Activated CD4-positive, alpha-beta memory T cell treated with anti-CD3 and anti-CD28 coated beads, Interleukin-2, amount 10 ng/mL, durations not matched to agents 7 days and 5 days (primary cell): Measurements from ENCODE around the gene GXYLT2. TPM values are rescaled to one million over a fixed set of nuclear protein-coding genes. Genes with fewer than 3 reads are reported as not detected.

Source experiments
- CTCF ChIA-PET: fragments of 350-600 bp; sonication (Branson Sonifier 250); formaldehyde crosslinking; loops from one replicate; lab custom pipeline; 2021; ENCODE audit warnings: antibody characterized with exemption, inconsistent platforms; lab: Charles Lee
- POLR2A ChIA-PET: fragments of 350-600 bp; sonication (Branson Sonifier 250); formaldehyde crosslinking; loops from one replicate; lab custom pipeline; 2021; ENCODE audit warnings: antibody characterized with exemption; lab: Charles Lee
- DNase-seq: peaks from one replicate; pipeline ENCODE4 v3.0.0-alpha.2; 2020
- H3K27ac Mint-ChIP-seq: one replicate; pipeline ENCODE4 v1.8.0; 2021; ENCODE audit warnings: mild to moderate bottlenecking, mixed read lengths
- H3K27me3 Mint-ChIP-seq: one replicate; pipeline ENCODE4 v1.8.0; 2021; ENCODE audit warnings: mixed read lengths
- H3K36me3 Mint-ChIP-seq: one replicate; pipeline ENCODE4 v1.8.0; 2021; ENCODE audit warnings: low read depth, mixed read lengths
- H3K4me1 Mint-ChIP-seq: one replicate; pipeline ENCODE4 v1.8.0; 2021; ENCODE audit warnings: mixed read lengths
- H3K4me3 Mint-ChIP-seq: one replicate; pipeline ENCODE4 v1.8.0; 2021; ENCODE audit warnings: mild to moderate bottlenecking, mixed read lengths
- H3K9me3 Mint-ChIP-seq: one replicate; pipeline ENCODE4 v1.8.0; 2021; ENCODE audit warnings: mixed read lengths
- total RNA-seq, 2 experiments: library from RNA; stranded (reverse); gene quantifications; one replicate each; pipeline ENCODE4 v1.2.3, GENCODE V29; 2021

Gene GXYLT2
- total RNA-seq, 2 experiments from 2014 or later, result not detected

DNA sequence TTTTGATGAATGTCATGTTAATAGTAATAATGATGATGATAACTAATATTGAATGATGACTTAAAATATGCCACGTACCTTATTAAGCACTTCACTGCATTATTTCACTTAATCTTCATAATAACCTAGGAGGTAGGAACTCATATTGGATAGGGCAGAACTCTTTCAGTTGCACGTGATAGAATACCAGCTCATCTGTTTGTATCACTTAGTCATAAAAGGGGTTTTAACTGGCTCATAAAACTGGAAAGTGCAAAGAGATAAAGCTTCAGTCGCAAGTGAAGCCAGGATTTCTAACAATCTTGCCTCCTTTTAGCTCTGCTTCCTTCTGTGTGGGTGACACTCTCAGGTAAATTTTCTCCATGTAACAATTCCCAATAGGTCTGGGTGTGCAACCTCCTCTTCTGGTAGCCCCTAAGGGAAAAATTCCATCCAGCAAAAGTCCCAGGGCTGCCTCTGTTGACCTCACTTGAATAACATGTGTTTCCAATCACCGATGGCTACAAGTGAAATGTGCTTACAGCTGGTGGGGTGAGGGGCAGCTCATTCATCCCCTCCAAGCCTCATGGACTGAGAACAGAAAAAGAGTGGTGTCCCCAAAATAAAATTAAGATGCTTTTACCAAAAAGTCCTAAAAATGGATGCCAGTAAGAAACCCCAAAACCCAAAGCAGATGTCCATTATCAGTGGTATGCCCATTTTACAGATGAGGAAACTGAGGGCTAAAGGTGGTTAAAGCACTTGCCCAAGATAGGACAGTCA is 9.3 kb downstream of the GXYLT2 start:
- POLR2A ChIA-PET, result no interaction called here
- Mint-ChIP-seq H3K36me3 (no peaks in the 10 kb centered on the region), H3K27ac (no peak overlapping the region), H3K9me3 (no peaks in the 10 kb centered on the region), H3K4me3 (no peak overlapping the region), H3K27me3 (peaks cover 22% of the 10 kb centered on the region), H3K4me1 (no peaks in the 10 kb centered on the region)
- DNase-seq, result no peak
- CTCF ChIA-PET, result no interaction called here

DNA sequence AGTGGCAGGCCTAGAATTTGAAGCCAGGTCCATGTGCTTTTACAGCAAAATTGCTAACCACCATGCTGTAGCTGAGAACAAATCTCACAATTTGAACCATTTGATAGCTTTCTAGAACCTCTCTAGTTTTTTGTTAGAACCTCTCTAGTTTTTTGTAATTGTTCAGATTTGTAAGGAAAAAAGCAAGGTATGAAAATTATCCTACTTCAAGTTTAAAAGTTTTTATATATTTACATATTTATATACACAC is 9.8 kb downstream of the GXYLT2 start:
- peaks cover 17% of the 10 kb centered on the region for H3K27me3 Mint-ChIP-seq
- CTCF ChIA-PET, result no interaction called here
- H3K36me3 Mint-ChIP-seq, result no peaks in the 10 kb centered on the region
- H3K4me1 Mint-ChIP-seq, result no peaks in the 10 kb centered on the region
- no peaks in the 10 kb centered on the region for H3K9me3 Mint-ChIP-seq
- POLR2A ChIA-PET, result no interaction called here
- no peak for DNase-seq
- H3K4me3 Mint-ChIP-seq, result no peak overlapping the region
- H3K27ac Mint-ChIP-seq, result no peak overlapping the region

DNA sequence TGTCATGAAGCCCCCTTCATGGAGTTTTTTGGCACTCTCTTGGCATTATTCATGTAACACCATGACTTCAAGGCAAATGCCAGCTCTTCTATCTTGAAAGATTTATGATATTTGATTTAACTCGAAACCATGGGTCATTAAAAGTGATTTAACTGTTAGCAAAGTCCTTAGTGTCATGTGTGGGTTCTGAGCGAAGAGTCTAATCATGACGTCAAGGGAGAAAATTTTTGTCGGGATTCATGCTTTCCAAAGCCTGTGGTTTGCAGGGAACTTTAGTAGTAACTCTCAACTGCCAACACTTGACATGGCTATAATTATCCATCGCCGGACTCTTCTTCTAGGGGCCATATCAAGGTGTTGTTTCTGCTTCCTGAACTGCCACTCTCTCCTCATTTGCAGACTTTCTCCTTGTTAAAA is 11.5 kb downstream of the GXYLT2 start:
- Mint-ChIP-seq H3K27me3 (peaks cover 17% of the 10 kb centered on the region), H3K4me1 (no peaks in the 10 kb centered on the region), H3K36me3 (no peaks in the 10 kb centered on the region), H3K4me3 (no peak overlapping the region), H3K27ac (no peak overlapping the region), H3K9me3 (no peaks in the 10 kb centered on the region)
- no peak for DNase-seq
- ChIA-PET POLR2A (interaction anchor here (0.8 kb wide), 1 partner anchor 12 kb away, joined by 3 read pairs; no protein-coding TSS in a partner anchor), CTCF (no interaction called here)

DNA sequence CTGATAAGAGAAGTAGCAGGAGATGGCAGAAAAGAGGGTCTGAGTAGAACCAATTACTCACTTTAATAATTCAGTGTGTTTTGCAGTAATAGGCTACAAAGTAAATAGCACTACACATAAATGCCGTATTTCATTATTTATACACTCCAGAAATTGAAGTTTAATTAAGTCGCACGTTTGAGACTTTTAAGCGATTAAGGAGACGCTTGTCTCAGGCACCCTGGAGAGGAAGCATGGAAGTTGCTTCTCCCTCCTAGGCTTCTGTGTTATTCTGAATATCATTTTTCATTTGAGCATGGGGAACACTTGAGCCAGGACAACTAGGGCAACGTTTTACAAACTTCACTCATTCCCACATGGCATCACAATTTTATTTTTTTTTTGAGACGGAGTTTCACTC is 12.2 kb downstream of the GXYLT2 start:
- H3K27ac Mint-ChIP-seq, result no peak overlapping the region
- no peaks in the 10 kb centered on the region for H3K9me3 Mint-ChIP-seq
- no peaks in the 10 kb centered on the region for H3K4me1 Mint-ChIP-seq
- no peak overlapping the region for H3K4me3 Mint-ChIP-seq
- no peak for DNase-seq
- peaks cover 17% of the 10 kb centered on the region for H3K27me3 Mint-ChIP-seq
- H3K36me3 Mint-ChIP-seq, result no peaks in the 10 kb centered on the region
- CTCF ChIA-PET, result no interaction called here
- POLR2A ChIA-PET, result no interaction called here

DNA sequence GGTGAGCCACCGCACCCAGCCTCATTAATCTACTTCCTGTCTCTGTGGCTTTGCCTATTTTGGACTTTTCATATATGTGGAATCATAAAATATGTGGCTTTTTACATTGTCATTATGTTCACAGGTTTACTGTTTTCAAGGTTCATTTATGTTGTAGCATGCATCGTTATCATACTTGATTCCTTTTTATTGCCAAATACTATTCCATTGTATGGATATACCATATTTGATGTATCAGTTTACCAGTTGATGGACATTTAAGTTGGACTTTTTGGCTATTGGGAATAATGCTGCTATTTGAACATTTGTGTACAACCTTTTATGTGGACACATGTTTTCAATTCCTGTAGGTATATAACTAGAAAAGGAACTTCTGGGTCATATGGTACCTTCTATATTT is 14.0 kb downstream of the GXYLT2 start:
- no peaks in the 10 kb centered on the region for H3K9me3 Mint-ChIP-seq
- H3K4me1 Mint-ChIP-seq, result no peaks in the 10 kb centered on the region
- no peak for DNase-seq
- no peaks in the 10 kb centered on the region for H3K36me3 Mint-ChIP-seq
- ChIA-PET CTCF (no interaction called here), POLR2A (no interaction called here)
- no peak overlapping the region for H3K4me3 Mint-ChIP-seq
- no peak overlapping the region for H3K27ac Mint-ChIP-seq
- H3K27me3 Mint-ChIP-seq, result peaks cover 16% of the 10 kb centered on the region

DNA sequence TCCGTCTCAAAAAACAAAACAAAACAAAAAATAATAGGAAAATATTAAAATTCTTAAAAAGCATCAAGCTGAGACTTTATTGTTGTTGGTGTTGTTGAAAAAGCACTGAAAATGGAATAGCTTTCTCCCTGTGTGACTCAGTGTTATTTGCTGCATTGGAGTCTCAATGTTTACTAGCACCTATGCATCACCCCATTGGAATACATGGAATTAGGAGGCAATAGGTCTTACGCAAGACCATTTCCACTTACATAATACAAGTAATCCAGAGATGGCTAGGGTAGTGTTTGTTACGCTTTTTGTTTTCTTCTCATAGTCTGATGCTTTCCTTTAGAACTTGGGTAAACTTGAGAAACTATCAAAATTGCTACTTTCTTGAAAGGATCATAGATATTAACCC is 15.2 kb downstream of the GXYLT2 start:
- Mint-ChIP-seq H3K27ac (no peak overlapping the region), H3K4me1 (no peaks in the 10 kb centered on the region), H3K4me3 (no peak overlapping the region), H3K36me3 (no peaks in the 10 kb centered on the region), H3K9me3 (no peaks in the 10 kb centered on the region), H3K27me3 (peaks cover 18% of the 10 kb centered on the region)
- ChIA-PET CTCF (no interaction called here), POLR2A (no interaction called here)
- DNase-seq, result no peak

DNA sequence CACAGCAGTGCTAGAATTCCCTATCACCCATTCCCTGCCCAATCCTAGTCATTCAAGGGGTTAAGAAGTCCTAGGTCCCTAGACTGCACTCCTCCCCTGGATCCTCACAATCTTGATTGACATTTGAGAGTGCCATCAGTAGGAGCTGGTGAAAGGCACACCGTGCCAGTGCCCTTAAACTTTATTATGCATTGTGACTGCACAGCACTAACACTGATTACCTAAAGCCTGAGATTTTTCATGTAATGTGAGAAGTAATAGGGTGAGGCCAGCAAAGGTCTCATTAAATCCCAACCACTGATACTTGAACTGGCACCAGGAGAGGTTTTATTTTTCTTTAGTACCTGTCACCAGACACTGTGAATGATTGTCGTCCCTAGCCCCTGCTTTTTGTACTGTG is 16.3 kb downstream of the GXYLT2 start:
- Mint-ChIP-seq H3K9me3 (no peaks in the 10 kb centered on the region), H3K27ac (no peak overlapping the region), H3K36me3 (no peaks in the 10 kb centered on the region), H3K4me1 (no peaks in the 10 kb centered on the region), H3K27me3 (peaks cover 20% of the 10 kb centered on the region), H3K4me3 (no peak overlapping the region)
- ChIA-PET CTCF (no interaction called here), POLR2A (no interaction called here)
- DNase-seq, result no peak

DNA sequence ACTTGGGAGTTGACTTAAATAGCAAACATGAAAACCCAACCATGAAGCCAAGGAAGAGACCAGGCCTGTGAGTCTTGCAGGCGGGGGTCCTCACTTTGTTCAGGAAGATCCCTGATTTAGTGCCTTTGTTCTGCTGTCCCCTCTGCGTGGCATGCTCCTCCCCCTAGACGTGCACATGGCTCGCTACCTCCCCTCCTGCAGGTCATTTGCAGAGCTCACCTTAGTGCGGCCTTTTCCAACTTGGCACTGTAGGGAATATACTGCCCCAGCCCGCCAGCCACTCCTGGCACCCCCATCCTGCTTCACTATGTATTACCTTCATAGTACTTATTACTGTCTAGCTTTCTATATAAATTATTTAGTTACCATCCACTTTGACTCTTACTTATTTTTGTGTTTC is 18.3 kb downstream of the GXYLT2 start:
- H3K4me3 Mint-ChIP-seq, result no peak overlapping the region
- no peaks in the 10 kb centered on the region for H3K4me1 Mint-ChIP-seq
- no peaks in the 10 kb centered on the region for H3K36me3 Mint-ChIP-seq
- H3K27ac Mint-ChIP-seq, result no peak overlapping the region
- ChIA-PET POLR2A (no interaction called here), CTCF (no interaction called here)
- no peaks in the 10 kb centered on the region for H3K9me3 Mint-ChIP-seq
- H3K27me3 Mint-ChIP-seq, result peaks cover 20% of the 10 kb centered on the region
- no peak for DNase-seq

DNA sequence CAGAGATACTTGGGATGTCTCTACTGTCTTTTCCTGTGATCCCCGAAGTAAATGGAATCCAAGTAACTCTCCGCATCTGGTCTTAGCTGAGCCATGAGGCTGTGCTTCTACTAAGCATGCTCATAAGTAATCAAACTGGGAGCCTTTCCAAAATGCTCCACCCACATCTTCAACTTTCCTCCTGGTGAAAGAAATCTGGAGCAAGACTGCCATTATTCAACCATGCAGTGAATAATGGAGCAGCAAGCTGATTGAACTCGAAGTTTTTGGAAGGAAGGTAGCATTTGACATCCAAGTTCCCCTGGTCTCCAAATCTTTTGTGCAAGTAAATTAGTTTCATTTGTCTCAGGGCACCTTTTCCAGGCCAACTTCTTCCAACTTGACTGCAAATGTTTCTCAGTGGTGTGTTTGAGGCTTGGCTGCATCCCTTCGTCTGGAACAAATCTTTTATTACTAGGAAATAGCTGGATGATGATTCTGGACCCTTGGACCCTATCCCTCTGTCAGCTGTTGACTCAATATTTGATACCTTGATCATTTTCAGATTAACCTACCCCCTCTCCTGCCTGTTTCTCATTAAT is 19.4 kb downstream of the GXYLT2 start:
- DNase-seq, result no peak
- no peaks in the 10 kb centered on the region for H3K36me3 Mint-ChIP-seq
- no peak overlapping the region for H3K27ac Mint-ChIP-seq
- no peak overlapping the region for H3K4me3 Mint-ChIP-seq
- peaks cover 19% of the 10 kb centered on the region for H3K27me3 Mint-ChIP-seq
- H3K9me3 Mint-ChIP-seq, result no peaks in the 10 kb centered on the region
- POLR2A ChIA-PET, result no interaction called here
- CTCF ChIA-PET, result no interaction called here
- no peaks in the 10 kb centered on the region for H3K4me1 Mint-ChIP-seq

DNA sequence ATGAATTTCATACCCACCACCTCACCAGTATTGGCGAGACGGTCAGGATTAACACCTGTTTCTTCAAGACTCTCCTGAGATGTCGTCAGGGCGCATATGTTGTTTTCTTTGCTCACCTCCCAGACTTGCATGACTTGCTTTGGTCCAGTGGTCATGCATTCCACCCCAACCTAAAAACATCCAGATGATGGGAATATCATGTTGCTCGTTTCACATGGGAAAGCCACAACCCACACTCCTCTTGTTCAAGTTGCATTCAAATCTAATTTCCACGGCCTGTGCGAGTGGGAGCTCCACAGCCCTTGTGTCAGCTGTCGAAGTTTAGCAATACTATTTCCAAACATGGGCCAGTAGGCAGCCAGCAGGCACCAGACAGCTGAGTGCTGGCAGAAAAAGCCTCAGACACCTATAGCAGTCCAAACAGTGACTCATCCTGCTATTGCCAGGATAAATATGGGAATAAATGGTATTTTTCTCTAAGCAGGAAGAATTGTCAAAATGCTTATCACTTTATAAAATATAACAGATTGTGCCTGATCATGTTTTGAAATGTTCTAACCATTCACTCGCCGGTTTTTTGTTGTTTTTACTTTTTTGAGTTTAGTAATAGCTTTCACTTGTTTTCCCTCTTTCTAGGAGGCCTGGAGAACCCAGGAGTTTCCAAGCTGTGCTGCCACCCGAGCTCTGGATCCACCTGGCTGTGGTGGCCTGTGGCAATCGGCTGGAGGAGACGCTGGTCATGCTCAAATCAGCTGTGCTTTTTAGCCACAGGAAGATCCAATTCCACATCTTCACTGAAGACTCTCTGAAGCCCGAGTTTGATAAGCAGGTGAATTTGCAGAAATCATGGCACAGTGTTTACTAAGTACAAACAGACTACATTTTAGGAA is 20.1 kb downstream of the GXYLT2 start:
- H3K4me3 Mint-ChIP-seq, result no peak overlapping the region
- ChIA-PET POLR2A (no interaction called here), CTCF (interaction anchor here (0.6 kb wide), 2 partner anchors 599 to 914 kb away, joined by 3 read pairs; no protein-coding TSS in a partner anchor)
- no peaks in the 10 kb centered on the region for H3K4me1 Mint-ChIP-seq
- no peak for DNase-seq
- H3K36me3 Mint-ChIP-seq, result no peaks in the 10 kb centered on the region
- no peak overlapping the region for H3K27ac Mint-ChIP-seq
- H3K9me3 Mint-ChIP-seq, result no peaks in the 10 kb centered on the region
- peaks cover 19% of the 10 kb centered on the region for H3K27me3 Mint-ChIP-seq

DNA sequence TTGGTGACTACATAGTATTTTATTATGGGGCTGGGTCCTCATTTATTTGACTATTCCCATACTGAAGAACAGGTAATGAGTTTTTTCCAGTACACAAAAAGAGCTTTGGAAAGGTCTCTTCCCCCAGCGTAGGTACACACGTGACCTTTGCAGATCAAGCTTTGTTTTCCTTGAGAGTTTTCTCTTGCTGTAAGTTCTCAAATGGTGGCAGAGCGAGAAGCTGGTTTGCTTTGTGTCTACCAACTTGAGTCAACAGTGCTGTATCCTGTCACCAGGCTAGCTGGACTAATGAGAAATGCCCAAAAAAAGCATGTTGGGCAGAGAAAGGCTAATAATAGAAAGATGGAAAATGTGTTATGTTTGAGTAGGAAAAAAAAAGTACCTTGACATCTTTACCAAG is 21.7 kb downstream of the GXYLT2 start:
- Mint-ChIP-seq H3K27ac (no peak overlapping the region), H3K4me1 (no peaks in the 10 kb centered on the region), H3K27me3 (peaks cover 10% of the 10 kb centered on the region), H3K4me3 (no peak overlapping the region), H3K36me3 (no peaks in the 10 kb centered on the region), H3K9me3 (no peaks in the 10 kb centered on the region)
- no peak for DNase-seq
- CTCF ChIA-PET, result no interaction called here
- POLR2A ChIA-PET, result no interaction called here

DNA sequence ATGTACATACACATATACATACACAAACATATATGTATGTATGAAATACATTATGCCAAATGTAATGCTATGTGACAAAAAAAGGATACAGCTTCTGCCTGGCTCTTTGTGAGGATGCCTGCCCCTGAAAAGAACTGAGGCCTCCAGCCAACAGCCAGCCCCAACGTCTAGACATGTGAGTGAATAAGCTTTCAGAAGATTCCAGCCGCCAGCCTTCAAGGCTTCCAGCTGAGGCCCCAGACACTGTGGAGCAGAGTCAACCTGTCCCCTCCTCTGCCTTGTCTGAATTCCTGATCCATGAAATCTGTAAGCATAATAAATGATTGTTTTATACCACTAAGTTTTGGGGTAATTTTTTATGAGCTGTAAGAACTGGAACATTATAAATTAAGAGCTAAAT is 24.7 kb downstream of the GXYLT2 start:
- H3K9me3 Mint-ChIP-seq, result no peaks in the 10 kb centered on the region
- CTCF ChIA-PET, result interaction anchor here (0.6 to 0.9 kb wide), 2 partner anchors 92 to 143 kb away, joined by 3 to 4 read pairs; no protein-coding TSS in a partner anchor
- no peak overlapping the region for H3K27ac Mint-ChIP-seq
- DNase-seq, result no peak
- H3K36me3 Mint-ChIP-seq, result no peaks in the 10 kb centered on the region
- POLR2A ChIA-PET, result no interaction called here
- no peaks in the 10 kb centered on the region for H3K4me1 Mint-ChIP-seq
- peaks cover 7% of the 10 kb centered on the region for H3K27me3 Mint-ChIP-seq
- H3K4me3 Mint-ChIP-seq, result no peak overlapping the region

DNA sequence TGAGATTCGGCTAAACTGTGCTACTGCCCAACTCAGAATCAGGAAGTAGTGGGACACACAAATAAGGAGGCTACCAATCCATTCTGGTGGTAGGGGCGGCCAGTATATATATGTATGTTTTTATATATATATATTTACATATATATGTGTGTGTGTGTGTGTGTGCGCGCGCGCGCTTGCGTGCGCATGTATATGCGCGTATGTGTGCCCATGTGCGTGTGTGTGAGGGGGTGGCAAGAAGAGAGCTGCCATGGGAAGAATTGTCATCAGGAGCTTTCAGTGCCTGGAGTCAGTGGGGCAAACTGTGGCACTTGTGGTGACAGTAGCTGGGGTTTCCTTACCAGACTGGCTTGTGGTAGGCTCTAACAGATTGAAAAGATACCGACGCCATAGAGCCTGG is 26.5 kb downstream of the GXYLT2 start:
- H3K27me3 Mint-ChIP-seq, result no peaks in the 10 kb centered on the region
- ChIA-PET POLR2A (no interaction called here), CTCF (no interaction called here)
- no peaks in the 10 kb centered on the region for H3K4me1 Mint-ChIP-seq
- no peak for DNase-seq
- no peaks in the 10 kb centered on the region for H3K9me3 Mint-ChIP-seq
- no peaks in the 10 kb centered on the region for H3K36me3 Mint-ChIP-seq
- H3K4me3 Mint-ChIP-seq, result no peak overlapping the region
- H3K27ac Mint-ChIP-seq, result no peak overlapping the region
